K562 (cell line): ENCODE results near the gene MAP2K3. TPM values are rescaled to one million over a fixed set of nuclear protein-coding genes. Genes with fewer than 3 reads are reported as not detected.

ENCODE experiments used
- ATAC-seq: fragments of 200-7000 bp; cut with Tn5 transposase; 3 replicates; pipeline ENCODE4 v1.9.1; 2020; ENCODE audit warnings: moderate library complexity
- BruUV-seq: library from RNA; stranded (reverse); fragments of 400-500 nt; replicated peaks from 2 replicates; lab custom pipeline; 2021; lab: Mats Ljungman, UMichigan
- CTCF ChIA-PET: fragments of 300-600 bp; formaldehyde crosslinking; extraction: SDS; loops from one replicate; lab custom pipeline; 2021; ENCODE audit warnings: low intra/inter-chr PET ratio; lab: Yijun Ruan, JAX
- POLR2A ChIA-PET: fragments of 300-600, 350-650 bp; sonication (Branson Sonifier 250); formaldehyde crosslinking; extraction: SDS; loops from one replicate; lab custom pipeline; 2021; ENCODE audit warnings: antibody characterized with exemption, inconsistent platforms; lab: Yijun Ruan, JAX
- DNase-seq, 4 experiments: peaks; one replicate each; pipeline versions ENCODE4 v3.0.0 to v3.0.0-alpha.2; 2011 to 2018; ENCODE audit warnings: low spot score in 3 of 4, mixed read lengths in 3 of 4; ENCODE audit errors: extremely low read depth in 1 of 4
- FAIRE-seq: peaks from 2 replicates; lab custom pipeline; 2011; peaks lifted over from hg19 to GRCh38; lab: Jason Lieb, UNC
- H2AFZ ChIP-seq: 2 replicates; pipeline ENCODE4 v1.6.0; 2011; ENCODE audit warnings: low read depth, low read length, control low read depth, inconsistent platforms
- H3K27ac ChIP-seq: fragments of 200-600 bp; 3 replicates; pipeline ENCODE4 v1.8.0; 2011; ENCODE audit warnings: low read depth, mild to moderate bottlenecking, control low read depth, inconsistent platforms, low read length, moderate library complexity, mixed read lengths; ENCODE audit errors: extremely low read depth
- H3K27me3 ChIP-seq, 2 experiments: fragments of 300-600 bp in 1 of 2; 2 replicates in 1 of 2; 3 replicates in 1 of 2; pipeline versions ENCODE4 v1.6.0 to v1.8.0; 2011; ENCODE audit warnings: inconsistent platforms in 2 of 2, low read length in 2 of 2, mild to moderate bottlenecking in 1 of 2, mixed read lengths in 1 of 2, moderate library complexity in 1 of 2; ENCODE audit not compliant: control insufficient read depth in 2 of 2, insufficient read depth in 2 of 2
- H3K36me3 ChIP-seq: fragments of 300-600 bp; 3 replicates; pipeline ENCODE4 v1.8.0; 2011; ENCODE audit warnings: mild to moderate bottlenecking, low read length, inconsistent platforms; ENCODE audit not compliant: control insufficient read depth, insufficient read depth
- H3K4me1 ChIP-seq, 2 experiments: fragments of 200-600 bp in 1 of 2; replicated peaks in 1 of 2; 2 replicates in 1 of 2; 3 replicates in 1 of 2; pipeline versions ENCODE4 v1.5.1 to v1.8.0; 2011; ENCODE audit warnings: inconsistent platforms in 2 of 2, low read length in 2 of 2, mild to moderate bottlenecking in 1 of 2, mixed read lengths in 1 of 2, moderate library complexity in 1 of 2; ENCODE audit not compliant: control insufficient read depth in 2 of 2, insufficient read depth in 2 of 2
- H3K4me2 ChIP-seq: 2 replicates; pipeline ENCODE4 v1.6.1; 2011; ENCODE audit warnings: low read length, control low read depth, inconsistent platforms, mixed read lengths; ENCODE audit not compliant: insufficient read depth
- H3K4me3 ChIP-seq: fragments of 200-600 bp; sonication (generic), shearing (Covaris generic); 2 replicates; pipeline ENCODE4 v1.5.1; 2016; ENCODE audit warnings: control low read depth, inconsistent platforms
- H3K79me2 ChIP-seq: fragments of 200-600 bp; 3 replicates; pipeline ENCODE4 v1.8.0; 2011; ENCODE audit warnings: low read length, inconsistent platforms; ENCODE audit not compliant: control insufficient read depth, insufficient read depth
- H3K9ac ChIP-seq, 2 experiments: 2 replicates each; pipeline versions ENCODE4 v1.6.0 to v1.6.1; 2011; ENCODE audit warnings: low read depth in 2 of 2, low read length in 2 of 2, control low read depth in 1 of 2, inconsistent platforms in 1 of 2, mild to moderate bottlenecking in 1 of 2, mixed read lengths in 1 of 2; ENCODE audit not compliant: insufficient read depth in 1 of 2
- H3K9me1 ChIP-seq: one replicate; pipeline ENCODE4 v1.6.0; 2011; ENCODE audit warnings: inconsistent platforms, mild to moderate bottlenecking, low read length, moderate library complexity; ENCODE audit not compliant: control insufficient read depth, insufficient read depth
- H3K9me3 ChIP-seq: replicated peaks from 2 replicates; pipeline ENCODE4 v1.5.1; 2011; ENCODE audit warnings: low read depth, low read length, inconsistent platforms; ENCODE audit not compliant: control insufficient read depth, insufficient read depth
- H4K20me1 ChIP-seq: replicated peaks from 2 replicates; pipeline ENCODE4 v1.6.1; 2011; ENCODE audit warnings: low read length, inconsistent platforms, mixed read lengths; ENCODE audit not compliant: control insufficient read depth, insufficient read depth
- CHCHD3 ChIP-seq: fragments of 250-450 bp; sonication (Bioruptor Pico); IDR thresholded peaks from 2 replicates; pipeline ENCODE4 v2.1.2; 2022; ENCODE audit warnings: mild to moderate bottlenecking
- HNRNPH1 ChIP-seq: fragments of 200-400 bp; formaldehyde crosslinking; optimal IDR thresholded peaks from 2 replicates; pipeline ENCODE3; 2017; ENCODE audit warnings: low read depth, mild to moderate bottlenecking, low read length, moderate library complexity
- KLF10 ChIP-seq: fragments of 250-450 bp; sonication (Bioruptor Pico); IDR thresholded peaks from 2 replicates; pipeline ENCODE4 v1.6.1; 2021; ENCODE audit warnings: matching md5 sums
- NRF1 ChIP-seq, 2 experiments: fragments of 450-650 bp; IDR thresholded peaks in 1 of 2; conservative IDR thresholded peaks in 1 of 2; 2 replicates each; pipeline ENCODE4 v1.6.1; 2014; ENCODE audit warnings: mild to moderate bottlenecking in 2 of 2
- RBM22 ChIP-seq: fragments of 200-400 bp; formaldehyde crosslinking; IDR thresholded peaks from 2 replicates; pipeline ENCODE4 v1.6.1; 2018; ENCODE audit warnings: low read length, low read depth; ENCODE audit not compliant: poor library complexity, severe bottlenecking
- SAP30 ChIP-seq: fragments of 200-600 bp; sonication (generic); IDR thresholded peaks from 2 replicates; pipeline ENCODE4 v1.6.1; 2012; ENCODE audit warnings: borderline replicate concordance, low read depth, mild to moderate bottlenecking, moderate library complexity, low read length, control low read depth, inconsistent platforms; ENCODE audit not compliant: insufficient read depth, poor library complexity, severe bottlenecking
- ZBED1 ChIP-seq: IDR thresholded peaks from 2 replicates; pipeline ENCODE4 v1.6.1; 2014
- WGBS: fragments of 100-300 bp; shearing (Covaris generic); methylation state at CpG from one replicate; pipeline ENCODE4 v1.1.6; 2016; ENCODE audit warnings: low coverage, mixed read lengths; ENCODE audit not compliant: insufficient coverage; ENCODE audit errors: missing lambda C conversion rate; 5-methylcytosine and 5-hydroxymethylcytosine counted together
- in situ Hi-C: fragments of 300-500 bp; cut with MboI; formaldehyde crosslinking; loops from 4 replicates; pipeline ENCODE4 v1.15.0; 2018; ENCODE audit warnings: inconsistent platforms, mixed read lengths
- intact Hi-C: fragments of 100-400 bp; cut with micrococcal nuclease; formaldehyde crosslinking; loops from 2 replicates; pipeline ENCODE4 v1.14.2; 2022
- polyA plus RNA-seq, 8 experiments: library from polyadenylated mRNA; depleted of rRNA in 4 of 8; stranded (reverse) in 5 of 8; unstranded in 3 of 8; fragments of >200 nt; fragmentation: Nextera tagmentation in 2 of 8; fragmentation: Illumina TruSeq in 1 of 8; extraction: Ambion mirVana in 2 of 8; extraction: Trizol in 1 of 8; gene quantifications; 2 replicates each; pipeline versions ENCODE4 v1.2.1 to v1.2.3, GENCODE V29; 2011 to 2014; ENCODE audit warnings: inconsistent platforms in 1 of 8, missing spikeins in 1 of 8
- total RNA-seq, 7 experiments: library from RNA; depleted of rRNA in 6 of 7; stranded (reverse); fragments of >200 nt in 6 of 7; fragmentation: Illumina TruSeq in 2 of 7; extraction: Trizol in 2 of 7; gene quantifications; 2 replicates each; pipeline versions ENCODE4 v1.2.1 to v1.2.3, GENCODE V29; 2011 to 2021; ENCODE audit warnings: low replicate concordance in 1 of 7
- TF ChIP-seq, protein P1 (sequence below): sonication (generic); formaldehyde crosslinking; IDR thresholded peaks from 2 replicates; pipeline ENCODE4 v1.8.0; 2022; ENCODE audit warnings: missing genetic modification reagents, mild to moderate bottlenecking, moderate library complexity, borderline replicate concordance
- TF ChIP-seq, protein P2 (sequence below): sonication (generic); formaldehyde crosslinking; IDR thresholded peaks from 2 replicates; pipeline ENCODE4 v1.8.0; 2022; ENCODE audit warnings: mild to moderate bottlenecking, missing genetic modification reagents
- TF ChIP-seq, protein P3 (sequence below): fragments of 450-650 bp; IDR thresholded peaks from 2 replicates; pipeline ENCODE4 v1.7.1; 2018; ENCODE audit warnings: mild to moderate bottlenecking, low read depth; ENCODE audit not compliant: partially characterized antibody
- TF ChIP-seq, protein P4 (sequence below): fragments of 250-450 bp; sonication (Bioruptor Pico); IDR thresholded peaks from 2 replicates; pipeline ENCODE4 v1.8.0; 2022; ENCODE audit warnings: moderate library complexity, mild to moderate bottlenecking, inconsistent platforms

MAP2K3 gene
- total and polyA plus RNA-seq, 9 of the 15 experiments (the other 6 are each of a cell fraction or from before 2014, with no cell fraction given): 0.18 to 14.8 (median 3.5) TPM

DNA sequence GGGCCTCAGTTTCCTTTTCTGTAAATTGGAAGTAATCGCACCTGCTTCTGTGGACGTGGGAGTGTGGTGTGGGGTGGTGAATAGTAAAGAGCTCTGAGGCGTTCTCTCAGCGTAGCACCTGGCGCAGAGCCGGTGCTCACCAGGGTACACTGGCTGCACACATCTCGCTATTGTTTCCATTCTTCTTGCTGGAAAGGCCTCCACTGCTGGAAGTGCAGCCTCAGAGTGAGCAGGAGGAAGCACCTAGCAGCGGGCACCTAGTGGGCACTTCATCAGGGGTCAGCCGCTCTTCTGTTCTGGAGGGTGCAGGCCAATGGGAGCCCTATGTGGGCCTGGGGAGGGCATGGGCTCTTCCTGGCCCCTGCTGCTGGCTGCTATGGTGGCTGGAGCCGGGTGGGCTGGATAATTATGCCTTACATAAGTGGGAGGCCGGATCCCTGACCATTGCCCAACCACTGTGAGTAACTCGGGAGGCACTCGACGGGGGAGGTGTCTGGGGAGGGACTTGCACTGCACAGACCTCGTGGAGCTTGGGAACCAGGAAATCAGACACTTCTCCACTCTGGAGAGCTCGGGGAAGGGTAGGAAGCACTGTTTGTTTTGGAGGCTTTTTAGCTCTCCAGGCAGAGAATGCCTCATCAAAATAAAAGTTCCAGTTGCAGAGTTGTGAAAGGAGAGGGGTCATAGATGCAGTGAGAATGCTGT lies 1.7 kb downstream of the MAP2K3 start (continued):
- TF ChIP-seq, protein P1, sequence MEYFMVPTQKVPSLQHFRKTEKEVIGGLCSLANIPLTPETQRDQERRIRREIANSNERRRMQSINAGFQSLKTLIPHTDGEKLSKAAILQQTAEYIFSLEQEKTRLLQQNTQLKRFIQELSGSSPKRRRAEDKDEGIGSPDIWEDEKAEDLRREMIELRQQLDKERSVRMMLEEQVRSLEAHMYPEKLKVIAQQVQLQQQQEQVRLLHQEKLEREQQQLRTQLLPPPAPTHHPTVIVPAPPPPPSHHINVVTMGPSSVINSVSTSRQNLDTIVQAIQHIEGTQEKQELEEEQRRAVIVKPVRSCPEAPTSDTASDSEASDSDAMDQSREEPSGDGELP (CRISPR knock-in tag): no peak
- TF ChIP-seq CHCHD3 (CRISPR knock-in tag) (no peak), HNRNPH1 (no peak)
- TF ChIP-seq, all 486 proteins: peak for 8

GRCh38 chr17:21286909-21287702 lies 2.6 kb downstream of the MAP2K3 start:
- BruUV-seq: no TSS peak
- Histone ChIP-seq H3K4me2 (peak overlapping the region; percentile 69), H3K4me1 (peaks cover 14 to 68% of the 10 kb centered on the region in 2 experiments; a peak in 4 of 5 replicates), H3K36me3 (no peaks in the 10 kb centered on the region), H3K79me2 (peaks cover 41% of the 10 kb centered on the region), H3K4me3 (no peak overlapping the region), H4K20me1 (no peaks in the 10 kb centered on the region; the same call in 1 of the 2 replicates), H3K27ac (peak overlapping the region; percentile 23; the same call in 2 of the 3 replicates), H3K9me1 (no peaks in the 10 kb centered on the region), H3K9me3 (no peaks in the 10 kb centered on the region), H3K27me3 (no peaks in the 10 kb centered on the region), H2AFZ (peak overlapping the region; percentile 48; the same call in 1 of the 2 replicates), H3K9ac (peak overlapping the region; percentile 50 to 90; a peak in 3 of 4 replicates)
- intact Hi-C loops (no loop called here), in situ Hi-C loops (loop anchor here (25.0 kb wide), 1 partner anchor 775 kb away; no protein-coding TSS in a partner anchor)
- 74% methylated on average over 7 of the region's 9 CpGs for WGBS
- no peak for DNase-seq
- TF ChIP-seq ZBED1: no peak
- TF ChIP-seq, protein P2, sequence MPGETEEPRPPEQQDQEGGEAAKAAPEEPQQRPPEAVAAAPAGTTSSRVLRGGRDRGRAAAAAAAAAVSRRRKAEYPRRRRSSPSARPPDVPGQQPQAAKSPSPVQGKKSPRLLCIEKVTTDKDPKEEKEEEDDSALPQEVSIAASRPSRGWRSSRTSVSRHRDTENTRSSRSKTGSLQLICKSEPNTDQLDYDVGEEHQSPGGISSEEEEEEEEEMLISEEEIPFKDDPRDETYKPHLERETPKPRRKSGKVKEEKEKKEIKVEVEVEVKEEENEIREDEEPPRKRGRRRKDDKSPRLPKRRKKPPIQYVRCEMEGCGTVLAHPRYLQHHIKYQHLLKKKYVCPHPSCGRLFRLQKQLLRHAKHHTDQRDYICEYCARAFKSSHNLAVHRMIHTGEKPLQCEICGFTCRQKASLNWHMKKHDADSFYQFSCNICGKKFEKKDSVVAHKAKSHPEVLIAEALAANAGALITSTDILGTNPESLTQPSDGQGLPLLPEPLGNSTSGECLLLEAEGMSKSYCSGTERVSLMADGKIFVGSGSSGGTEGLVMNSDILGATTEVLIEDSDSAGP (CRISPR knock-in tag): no peak
- TF ChIP-seq SAP30: no peak
- TF ChIP-seq NRF1 (conservative IDR thresholded peaks at IDR 0.05 in 1 of 2, IDR thresholded peaks at IDR 0.05 in 1 of 2): 0 out of 4 replicates have a peak, but pooled peaks of 1 of the 2 experiments have one; percentile 13
- TF ChIP-seq RBM22: no peak
- TF ChIP-seq, protein P3, sequence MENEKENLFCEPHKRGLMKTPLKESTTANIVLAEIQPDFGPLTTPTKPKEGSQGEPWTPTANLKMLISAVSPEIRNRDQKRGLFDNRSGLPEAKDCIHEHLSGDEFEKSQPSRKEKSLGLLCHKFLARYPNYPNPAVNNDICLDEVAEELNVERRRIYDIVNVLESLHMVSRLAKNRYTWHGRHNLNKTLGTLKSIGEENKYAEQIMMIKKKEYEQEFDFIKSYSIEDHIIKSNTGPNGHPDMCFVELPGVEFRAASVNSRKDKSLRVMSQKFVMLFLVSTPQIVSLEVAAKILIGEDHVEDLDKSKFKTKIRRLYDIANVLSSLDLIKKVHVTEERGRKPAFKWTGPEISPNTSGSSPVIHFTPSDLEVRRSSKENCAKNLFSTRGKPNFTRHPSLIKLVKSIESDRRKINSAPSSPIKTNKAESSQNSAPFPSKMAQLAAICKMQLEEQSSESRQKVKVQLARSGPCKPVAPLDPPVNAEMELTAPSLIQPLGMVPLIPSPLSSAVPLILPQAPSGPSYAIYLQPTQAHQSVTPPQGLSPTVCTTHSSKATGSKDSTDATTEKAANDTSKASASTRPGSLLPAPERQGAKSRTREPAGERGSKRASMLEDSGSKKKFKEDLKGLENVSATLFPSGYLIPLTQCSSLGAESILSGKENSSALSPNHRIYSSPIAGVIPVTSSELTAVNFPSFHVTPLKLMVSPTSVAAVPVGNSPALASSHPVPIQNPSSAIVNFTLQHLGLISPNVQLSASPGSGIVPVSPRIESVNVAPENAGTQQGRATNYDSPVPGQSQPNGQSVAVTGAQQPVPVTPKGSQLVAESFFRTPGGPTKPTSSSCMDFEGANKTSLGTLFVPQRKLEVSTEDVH: no peak
- TF ChIP-seq KLF10: no peak
- TF ChIP-seq, protein P4, sequence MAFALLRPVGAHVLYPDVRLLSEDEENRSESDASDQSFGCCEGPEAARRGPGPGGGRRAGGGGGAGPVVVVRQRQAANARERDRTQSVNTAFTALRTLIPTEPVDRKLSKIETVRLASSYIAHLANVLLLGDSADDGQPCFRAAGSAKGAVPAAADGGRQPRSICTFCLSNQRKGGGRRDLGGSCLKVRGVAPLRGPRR (CRISPR knock-in tag): no peak
- CTCF ChIA-PET: interaction anchor here (0.6 kb wide), 1 partner anchor 158 kb away, joined by 3 read pairs; no protein-coding TSS in a partner anchor
- POLR2A ChIA-PET: interaction anchor here (0.6 kb wide), 1 partner anchor 420 kb away, joined by 3 read pairs; no protein-coding TSS in a partner anchor
- ATAC-seq: no peak
- FAIRE-seq: no peak
